CD4-positive, alpha-beta T cell (primary cell): ENCODE data around the gene HMCES. TPM values are rescaled to one million over a fixed set of nuclear protein-coding genes. Genes with fewer than 3 reads are reported as not detected.

Experiments
- ATAC-seq: fragments of 200-7000 bp; cut with Tn5 transposase; one replicate; pipeline ENCODE4 v1.10.0; 2022; ENCODE audit warnings: mild to moderate bottlenecking; ENCODE audit not compliant: poor library complexity
- CTCF ChIA-PET: fragments of 350-600 bp; sonication (Branson Sonifier 250); formaldehyde crosslinking; loops from one replicate; lab custom pipeline; 2021; ENCODE audit warnings: antibody characterized with exemption, inconsistent platforms; lab: Charles Lee
- POLR2A ChIA-PET: fragments of 350-600 bp; sonication (Branson Sonifier 250); formaldehyde crosslinking; loops from one replicate; lab custom pipeline; 2021; ENCODE audit warnings: antibody characterized with exemption, inconsistent platforms; lab: Charles Lee
- DNase-seq, 14 experiments: peaks; one replicate each; pipeline ENCODE4 v3.0.0-alpha.2; 2013 to 2020; ENCODE audit warnings: mixed read lengths in 2 of 14
- H3K27ac ChIP-seq, 2 donors: one replicate each; pipeline versions ENCODE4 v1.5.1 to v1.7.0; 2013; ENCODE audit warnings: low read length in 2 of 2, low read depth in 1 of 2, mild to moderate bottlenecking in 1 of 2
- H3K27me3 ChIP-seq, 2 experiments: 1 replicate in 1 of 2; 2 replicates in 1 of 2; pipeline versions ENCODE4 v1.6.1 to v1.7.0; 2013; ENCODE audit warnings: low read length in 2 of 2, control low read depth in 1 of 2, mild to moderate bottlenecking in 1 of 2, moderate library complexity in 1 of 2; ENCODE audit not compliant: insufficient read depth in 2 of 2, control insufficient read depth in 1 of 2
- H3K36me3 ChIP-seq: one replicate; pipeline ENCODE4 v1.6.1; 2013; ENCODE audit warnings: low read length, control low read depth; ENCODE audit not compliant: insufficient read depth
- H3K4me1 ChIP-seq: one replicate; pipeline ENCODE4 v1.6.1; 2013; ENCODE audit warnings: low read length, control low read depth; ENCODE audit not compliant: insufficient read depth
- H3K4me3 ChIP-seq: one replicate; pipeline ENCODE4 v1.5.1; 2013; ENCODE audit warnings: mild to moderate bottlenecking, low read length, moderate library complexity
- H3K9me3 ChIP-seq, 2 experiments: 1 replicate in 1 of 2; 2 replicates in 1 of 2; pipeline versions ENCODE4 v1.6.1 to v1.7.0; 2013; ENCODE audit warnings: low read length in 2 of 2, mild to moderate bottlenecking in 2 of 2, control low read depth in 1 of 2, moderate library complexity in 1 of 2; ENCODE audit not compliant: control insufficient read depth in 1 of 2, insufficient read depth in 1 of 2
- H3K27ac Mint-ChIP-seq: one replicate; pipeline ENCODE4 v1.8.0; 2020; ENCODE audit warnings: mixed read lengths
- H3K27me3 Mint-ChIP-seq: one replicate; pipeline ENCODE4 v1.8.0; 2021; ENCODE audit warnings: mixed read lengths
- H3K36me3 Mint-ChIP-seq: one replicate; pipeline ENCODE4 v1.8.0; 2021; ENCODE audit warnings: low read depth, mixed read lengths
- H3K4me1 Mint-ChIP-seq: one replicate; pipeline ENCODE4 v1.8.0; 2021; ENCODE audit warnings: low read depth, mixed read lengths
- H3K4me3 Mint-ChIP-seq: one replicate; pipeline ENCODE4 v1.8.0; 2020; ENCODE audit warnings: mild to moderate bottlenecking, mixed read lengths
- H3K9me3 Mint-ChIP-seq: one replicate; pipeline ENCODE4 v1.8.0; 2020; ENCODE audit warnings: mixed read lengths
- intact Hi-C, 2 experiments: fragments of 100-400 bp; cut with DNase I in 1 of 2; cut with micrococcal nuclease in 1 of 2; formaldehyde crosslinking; loops; one replicate each; pipeline versions ENCODE4 v1.15.1 to v1.9.0; 2023 to 2025; cut with DNase I, micrococcal nuclease
- total RNA-seq, 174 experiments: library from RNA in 2 of 174; stranded (reverse) in 2 of 174; gene quantifications; one replicate each; pipeline ENCODE4 v1.2.3 and lab custom pipeline; 2021 to 2026
- TF ChIP-seq, protein P1 (sequence below): fragments of 200-600 bp; IDR thresholded peaks from one replicate; pipeline ENCODE4 v1.8.0; 2022; ENCODE audit warnings: antibody characterized with exemption, mild to moderate bottlenecking

The HMCES gene
- total RNA-seq, 2 experiments from 2014 or later, result 63.5 to 64.0 TPM

DNA sequence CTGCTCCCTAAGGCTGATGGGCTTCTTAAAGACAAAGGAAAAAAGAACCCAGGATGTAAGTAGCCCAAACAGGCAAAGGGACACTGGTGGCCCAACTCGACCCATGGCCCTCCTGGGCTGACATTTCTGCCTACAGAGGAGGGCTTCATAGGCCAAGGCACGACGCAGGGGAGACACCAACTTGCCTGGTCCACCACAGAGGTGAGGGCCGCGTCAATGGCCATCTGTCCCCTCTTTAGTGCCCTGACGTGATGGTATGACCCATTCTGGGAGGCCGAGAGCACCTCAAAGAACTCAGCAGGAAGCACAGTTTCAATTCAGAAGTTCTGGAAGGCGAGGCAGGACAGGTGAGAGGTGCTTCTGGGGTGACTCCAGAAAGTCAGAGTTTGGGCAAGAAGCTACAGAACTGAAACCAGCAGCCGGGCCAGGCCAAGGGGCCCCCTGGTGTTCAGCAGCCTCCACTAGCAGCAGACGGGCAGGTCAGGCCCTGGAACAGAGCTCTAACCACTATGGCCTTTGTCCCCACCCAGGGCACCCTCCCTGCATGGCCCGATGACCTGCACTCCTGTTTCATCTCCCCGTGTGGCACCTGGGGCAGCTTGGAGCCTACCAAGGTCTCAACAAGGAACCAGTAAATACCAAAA is 45.1 kb downstream of the HMCES start:
- ChIA-PET CTCF (no interaction called here), POLR2A (no interaction called here)
- intact Hi-C loops, result no loop called here
- Histone ChIP-seq H3K27ac (no peak overlapping the region), H3K9me3 (no peaks in the 10 kb centered on the region), H3K36me3 (no peaks in the 10 kb centered on the region), H3K27me3 (no peaks in the 10 kb centered on the region), H3K4me1 (no peaks in the 10 kb centered on the region), H3K4me3 (no peak overlapping the region)
- no peaks in the 10 kb centered on the region for H3K4me1 Mint-ChIP-seq
- H3K9me3 Mint-ChIP-seq, result no peaks in the 10 kb centered on the region
- H3K4me3 Mint-ChIP-seq, result no peak overlapping the region
- H3K36me3 Mint-ChIP-seq, result no peaks in the 10 kb centered on the region
- DNase-seq (peak in 1 of 14 experiments; percentile 21), ATAC-seq (no peak)
- TF ChIP-seq, protein P1, sequence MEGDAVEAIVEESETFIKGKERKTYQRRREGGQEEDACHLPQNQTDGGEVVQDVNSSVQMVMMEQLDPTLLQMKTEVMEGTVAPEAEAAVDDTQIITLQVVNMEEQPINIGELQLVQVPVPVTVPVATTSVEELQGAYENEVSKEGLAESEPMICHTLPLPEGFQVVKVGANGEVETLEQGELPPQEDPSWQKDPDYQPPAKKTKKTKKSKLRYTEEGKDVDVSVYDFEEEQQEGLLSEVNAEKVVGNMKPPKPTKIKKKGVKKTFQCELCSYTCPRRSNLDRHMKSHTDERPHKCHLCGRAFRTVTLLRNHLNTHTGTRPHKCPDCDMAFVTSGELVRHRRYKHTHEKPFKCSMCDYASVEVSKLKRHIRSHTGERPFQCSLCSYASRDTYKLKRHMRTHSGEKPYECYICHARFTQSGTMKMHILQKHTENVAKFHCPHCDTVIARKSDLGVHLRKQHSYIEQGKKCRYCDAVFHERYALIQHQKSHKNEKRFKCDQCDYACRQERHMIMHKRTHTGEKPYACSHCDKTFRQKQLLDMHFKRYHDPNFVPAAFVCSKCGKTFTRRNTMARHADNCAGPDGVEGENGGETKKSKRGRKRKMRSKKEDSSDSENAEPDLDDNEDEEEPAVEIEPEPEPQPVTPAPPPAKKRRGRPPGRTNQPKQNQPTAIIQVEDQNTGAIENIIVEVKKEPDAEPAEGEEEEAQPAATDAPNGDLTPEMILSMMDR, result no peak
- no peak overlapping the region for H3K27ac Mint-ChIP-seq
- no peaks in the 10 kb centered on the region for H3K27me3 Mint-ChIP-seq

DNA sequence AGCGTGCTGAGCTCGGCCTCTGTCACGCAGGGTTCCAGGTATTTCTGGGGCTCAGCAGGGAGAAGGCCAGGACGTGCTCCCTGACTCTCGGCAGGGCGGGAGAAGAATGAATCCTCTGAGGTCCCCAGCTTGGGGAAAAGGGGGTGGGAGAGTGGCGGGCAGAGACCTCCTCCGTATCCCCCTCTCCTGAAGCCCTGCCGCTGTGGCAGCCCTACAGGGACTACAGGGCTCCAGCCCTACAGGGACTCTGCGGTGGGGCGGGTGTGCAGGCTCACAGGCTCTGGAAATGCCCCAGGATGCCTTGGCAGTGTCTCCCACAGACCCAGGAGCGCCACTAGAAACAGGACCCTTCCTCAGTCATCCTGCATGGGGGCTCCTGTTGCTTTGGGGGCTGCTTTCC is 46.2 kb downstream of the HMCES start:
- ATAC-seq (no peak), DNase-seq (no peak)
- Mint-ChIP-seq H3K9me3 (no peaks in the 10 kb centered on the region), H3K27me3 (no peaks in the 10 kb centered on the region), H3K4me1 (no peaks in the 10 kb centered on the region), H3K27ac (no peak overlapping the region), H3K36me3 (no peaks in the 10 kb centered on the region), H3K4me3 (no peak overlapping the region)
- H3K4me3 ChIP-seq, result no peak overlapping the region
- no peaks in the 10 kb centered on the region for H3K4me1 ChIP-seq
- intact Hi-C loops, result no loop called here
- H3K36me3 ChIP-seq, result no peaks in the 10 kb centered on the region
- ChIA-PET POLR2A (no interaction called here), CTCF (no interaction called here)
- no peak overlapping the region for H3K27ac ChIP-seq
- no peaks in the 10 kb centered on the region for H3K27me3 ChIP-seq
- TF ChIP-seq, protein P1, result no peak
- H3K9me3 ChIP-seq, result no peaks in the 10 kb centered on the region

DNA sequence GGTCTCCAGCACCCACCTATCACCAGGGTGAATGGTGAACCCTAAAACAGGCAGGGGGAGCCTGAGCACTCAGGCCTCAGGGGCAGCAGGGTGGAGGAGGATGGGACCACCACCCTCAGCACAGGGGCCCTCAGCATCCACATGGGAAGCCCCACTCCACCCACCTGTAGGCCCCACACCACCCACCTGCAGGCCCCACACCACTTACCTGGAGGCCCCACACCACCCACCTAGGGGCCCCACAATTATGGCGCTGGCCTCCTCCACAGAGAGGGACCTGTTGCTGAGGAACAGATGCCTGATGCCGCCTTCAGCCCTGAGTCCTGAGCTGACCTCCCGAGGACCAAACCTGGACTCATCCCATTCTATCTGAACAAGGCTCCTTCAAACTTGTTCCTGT is 46.7 kb downstream of the HMCES start:
- Mint-ChIP-seq H3K27ac (no peak overlapping the region), H3K4me3 (no peak overlapping the region), H3K36me3 (no peaks in the 10 kb centered on the region), H3K4me1 (no peaks in the 10 kb centered on the region), H3K9me3 (no peaks in the 10 kb centered on the region), H3K27me3 (no peaks in the 10 kb centered on the region)
- intact Hi-C loops, result no loop called here
- TF ChIP-seq, protein P1, result no peak
- Histone ChIP-seq H3K36me3 (no peaks in the 10 kb centered on the region), H3K27me3 (no peaks in the 10 kb centered on the region), H3K4me3 (no peak overlapping the region), H3K9me3 (no peaks in the 10 kb centered on the region), H3K27ac (no peak overlapping the region), H3K4me1 (no peaks in the 10 kb centered on the region)
- DNase-seq (no peak), ATAC-seq (no peak)
- ChIA-PET POLR2A (no interaction called here), CTCF (no interaction called here)
